Dendritic cell treated with granulocyte-macrophage colony-stimulating factor and Interleukin-4, amounts not matched to agents 40 ng/mL and 50 ng/mL, for 4 days (primary cell): ENCODE results near the gene RASGRP3.

Source experiments
- H3K27ac Mint-ChIP-seq: one replicate; pipeline ENCODE4 v1.8.0; 2022; ENCODE audit warnings: mild to moderate bottlenecking, mixed read lengths
- H3K27me3 Mint-ChIP-seq: one replicate; pipeline ENCODE4 v1.8.0; 2022; ENCODE audit warnings: mild to moderate bottlenecking, mixed read lengths
- H3K36me3 Mint-ChIP-seq: one replicate; pipeline ENCODE4 v1.8.0; 2022; ENCODE audit warnings: low read depth, mixed read lengths
- H3K4me1 Mint-ChIP-seq: one replicate; pipeline ENCODE4 v1.8.0; 2022; ENCODE audit warnings: low read depth, mixed read lengths
- H3K4me3 Mint-ChIP-seq: one replicate; pipeline ENCODE4 v1.8.0; 2022; ENCODE audit warnings: mild to moderate bottlenecking, moderate library complexity, mixed read lengths
- H3K9me3 Mint-ChIP-seq: one replicate; pipeline ENCODE4 v1.8.0; 2022; ENCODE audit warnings: mixed read lengths
- intact Hi-C: fragments of 100-400 bp; cut with micrococcal nuclease; formaldehyde crosslinking; loops from one replicate; pipeline ENCODE4 v1.15.0; 2022

The RASGRP3 gene

GRCh38 chr2:33475224-33476130 lies 972 bp upstream of the RASGRP3 start:
- H3K36me3 Mint-ChIP-seq: peaks cover 14% of the 10 kb centered on the region
- H3K9me3 Mint-ChIP-seq: no peaks in the 10 kb centered on the region
- no peaks in the 10 kb centered on the region for H3K27me3 Mint-ChIP-seq
- intact Hi-C loops: loop anchor here (1.0 to 2.0 kb wide), 3 partner anchors 21 to 108 kb away; no protein-coding TSS in a partner anchor
- peak overlapping the region; percentile 95 for H3K27ac Mint-ChIP-seq
- peak overlapping the region; percentile 80 for H3K4me3 Mint-ChIP-seq
- peaks cover 29% of the 10 kb centered on the region for H3K4me1 Mint-ChIP-seq

- no peaks in the 10 kb centered on the region for H3K27me3 Mint-ChIP-seq
- peaks cover 24% of the 10 kb centered on the region for H3K36me3 Mint-ChIP-seq
- intact Hi-C loops: loop anchor here (2.0 kb wide), 1 partner anchor 20 kb away; no protein-coding TSS in a partner anchor
- peaks cover 37% of the 10 kb centered on the region for H3K4me1 Mint-ChIP-seq
- no peaks in the 10 kb centered on the region for H3K9me3 Mint-ChIP-seq
- H3K4me3 Mint-ChIP-seq: peak overlapping the region; percentile 80
- H3K27ac Mint-ChIP-seq: peak overlapping the region; percentile 95
Measured at GRCh38 chr2:33476793-33477190, 343 bp downstream of the RASGRP3 start.

DNA sequence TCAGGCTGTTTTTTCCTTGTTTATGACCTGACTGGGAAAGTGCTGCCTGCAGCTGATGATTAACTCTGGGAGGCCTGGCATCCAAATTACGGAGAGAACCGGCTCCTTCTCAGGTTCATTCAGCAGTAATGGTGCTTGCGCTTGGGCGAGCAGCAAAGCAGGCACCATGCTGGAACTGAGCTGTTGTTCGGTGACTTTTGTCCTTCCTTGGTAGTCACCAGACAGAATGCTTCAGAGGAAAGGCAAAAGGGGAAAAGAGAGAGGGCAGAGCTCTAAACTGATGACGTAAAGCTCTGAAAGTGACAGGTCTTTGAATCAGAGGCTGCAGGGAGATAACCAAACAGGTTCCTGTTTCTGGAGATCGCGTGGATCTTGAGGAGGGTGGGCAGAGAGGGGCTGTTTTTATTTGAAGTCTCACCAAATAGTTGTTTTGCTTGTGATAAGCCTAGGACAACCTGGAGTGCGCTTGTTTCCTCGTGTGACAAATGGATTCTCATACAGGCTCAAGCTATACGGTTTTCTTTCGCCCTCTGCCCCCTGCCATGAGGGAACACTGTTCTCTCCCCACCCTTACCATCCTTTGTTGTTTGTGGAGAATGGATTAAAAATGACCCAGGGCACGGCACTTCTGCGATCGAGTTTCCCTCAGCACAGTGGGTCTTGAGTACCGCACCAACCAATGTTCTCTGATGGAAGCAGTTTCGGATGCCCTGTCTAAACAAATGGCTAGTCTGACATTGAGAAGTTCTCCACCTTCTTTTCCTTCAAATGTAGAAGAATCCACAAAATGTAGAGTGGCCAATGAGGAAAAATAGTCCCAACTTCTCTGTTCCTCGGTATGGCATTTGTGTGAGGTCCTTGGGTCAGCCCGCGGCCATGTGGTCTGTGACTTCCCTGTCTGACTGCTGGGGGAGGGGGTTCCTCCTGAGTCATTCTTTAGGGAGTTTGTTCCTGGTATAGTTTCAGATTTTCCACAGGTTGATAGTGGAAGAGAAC lies 1.3 kb downstream of the RASGRP3 start:
- intact Hi-C loops: loop anchor here (2.0 kb wide), 2 partner anchors 19 to 77 kb away; no protein-coding TSS in a partner anchor
- Mint-ChIP-seq H3K27me3 (no peaks in the 10 kb centered on the region), H3K4me1 (peaks cover 37% of the 10 kb centered on the region)

DNA sequence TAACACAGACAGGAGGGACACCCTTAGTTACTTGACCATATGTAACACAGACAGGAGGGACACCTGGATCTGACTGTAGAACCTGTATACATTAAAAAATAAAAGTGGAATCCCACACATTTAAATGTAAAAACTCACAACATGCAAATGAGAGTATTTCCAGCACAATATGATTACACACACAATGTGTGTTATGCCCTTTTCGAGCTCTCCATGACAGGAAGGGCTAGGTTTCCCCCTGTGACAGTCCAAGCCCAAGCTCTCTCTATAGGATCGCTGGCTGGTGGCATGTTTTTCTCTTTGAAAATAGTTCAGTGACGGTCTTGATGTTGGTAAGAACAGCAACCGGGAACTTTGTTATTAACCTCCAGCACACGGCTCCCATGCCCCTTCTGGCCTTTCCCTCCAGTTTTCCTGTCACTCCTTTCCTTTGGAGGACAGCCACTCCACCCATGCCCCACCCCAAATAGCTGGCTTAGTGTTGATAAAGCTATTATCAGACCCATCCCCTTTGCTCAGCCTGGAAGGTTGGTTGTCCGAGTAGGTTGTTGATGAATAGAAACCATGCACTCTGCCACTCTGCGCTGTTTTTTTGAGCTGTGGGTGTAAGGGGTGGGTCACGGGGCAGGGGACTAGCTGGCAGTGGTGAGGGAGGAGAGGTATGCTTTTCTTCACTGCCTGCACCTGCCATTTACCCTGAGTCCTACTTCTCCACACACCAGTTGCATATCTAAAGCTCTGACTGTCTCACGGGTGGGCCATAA lies 2.7 kb downstream of the RASGRP3 start:
- intact Hi-C loops: loop anchor here (2.0 kb wide), 1 partner anchor 76 kb away; no protein-coding TSS in a partner anchor
- H3K4me1 Mint-ChIP-seq: peaks cover 37% of the 10 kb centered on the region
- peak overlapping the region; percentile 30 for H3K4me3 Mint-ChIP-seq
- H3K9me3 Mint-ChIP-seq: no peaks in the 10 kb centered on the region
- peaks cover 31% of the 10 kb centered on the region for H3K36me3 Mint-ChIP-seq
- no peaks in the 10 kb centered on the region for H3K27me3 Mint-ChIP-seq
- H3K27ac Mint-ChIP-seq: peak overlapping the region; percentile 95

More for the DNA sequence above, 1.3 kb downstream of the RASGRP3 start:
- Mint-ChIP-seq H3K27ac (peak overlapping the region; percentile 95), H3K36me3 (peaks cover 31% of the 10 kb centered on the region), H3K4me3 (peak overlapping the region; percentile 80), H3K9me3 (no peaks in the 10 kb centered on the region)

GRCh38 chr2:33482518-33482917 lies 6.1 kb downstream of the RASGRP3 start:
- Mint-ChIP-seq H3K27me3 (no peaks in the 10 kb centered on the region), H3K36me3 (peaks cover 29% of the 10 kb centered on the region), H3K4me3 (no peak overlapping the region), H3K4me1 (peaks cover 46% of the 10 kb centered on the region), H3K27ac (no peak overlapping the region), H3K9me3 (peaks cover 6% of the 10 kb centered on the region)
- intact Hi-C loops: no loop called here

GRCh38 chr2:33484042-33484621 lies 7.7 kb downstream of the RASGRP3 start:
- Mint-ChIP-seq H3K4me1 (peaks cover 39% of the 10 kb centered on the region), H3K36me3 (peaks cover 28% of the 10 kb centered on the region), H3K27me3 (no peaks in the 10 kb centered on the region), H3K27ac (peak overlapping the region; percentile 91), H3K4me3 (peak overlapping the region; percentile 60), H3K9me3 (peaks cover 6% of the 10 kb centered on the region)
- intact Hi-C loops: no loop called here

DNA sequence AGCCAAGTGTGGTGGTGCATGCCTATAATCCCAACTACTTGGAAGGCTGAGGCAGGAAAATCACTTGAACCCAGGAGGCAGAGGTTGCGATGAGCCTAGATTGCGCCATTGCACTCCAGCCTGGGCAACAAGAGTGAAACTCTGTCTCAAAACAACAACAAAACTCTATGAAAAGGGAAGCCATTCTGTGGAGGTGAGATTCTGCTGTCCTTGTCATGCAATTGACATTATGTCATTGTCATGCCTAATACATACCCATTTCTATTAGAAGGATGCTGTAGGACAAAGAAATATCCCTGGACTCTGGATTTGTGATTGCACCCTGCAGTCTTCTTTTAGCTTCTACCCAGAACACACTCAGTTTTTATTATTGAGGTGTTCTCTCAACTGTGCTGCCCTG lies 8.6 kb downstream of the RASGRP3 start:
- Mint-ChIP-seq H3K4me3 (peak overlapping the region; percentile 60), H3K27me3 (no peaks in the 10 kb centered on the region), H3K9me3 (peaks cover 6% of the 10 kb centered on the region), H3K27ac (peak overlapping the region; percentile 91), H3K36me3 (peaks cover 28% of the 10 kb centered on the region), H3K4me1 (peaks cover 39% of the 10 kb centered on the region)
- intact Hi-C loops: no loop called here

- H3K27ac Mint-ChIP-seq: no peak overlapping the region
- H3K4me3 Mint-ChIP-seq: no peak overlapping the region
- no peaks in the 10 kb centered on the region for H3K27me3 Mint-ChIP-seq
- peaks cover 34% of the 10 kb centered on the region for H3K4me1 Mint-ChIP-seq
- H3K9me3 Mint-ChIP-seq: peaks cover 6% of the 10 kb centered on the region
- intact Hi-C loops: no loop called here
- H3K36me3 Mint-ChIP-seq: peaks cover 21% of the 10 kb centered on the region
Measured at GRCh38 chr2:33486544-33486943, 10.1 kb downstream of the RASGRP3 start.

GRCh38 chr2:33488178-33488690 lies 11.8 kb downstream of the RASGRP3 start:
- Mint-ChIP-seq H3K9me3 (peaks cover 6% of the 10 kb centered on the region), H3K27me3 (no peaks in the 10 kb centered on the region), H3K4me1 (peaks cover 42% of the 10 kb centered on the region), H3K36me3 (peaks cover 18% of the 10 kb centered on the region), H3K4me3 (no peak overlapping the region), H3K27ac (no peak overlapping the region)
- intact Hi-C loops: no loop called here

DNA sequence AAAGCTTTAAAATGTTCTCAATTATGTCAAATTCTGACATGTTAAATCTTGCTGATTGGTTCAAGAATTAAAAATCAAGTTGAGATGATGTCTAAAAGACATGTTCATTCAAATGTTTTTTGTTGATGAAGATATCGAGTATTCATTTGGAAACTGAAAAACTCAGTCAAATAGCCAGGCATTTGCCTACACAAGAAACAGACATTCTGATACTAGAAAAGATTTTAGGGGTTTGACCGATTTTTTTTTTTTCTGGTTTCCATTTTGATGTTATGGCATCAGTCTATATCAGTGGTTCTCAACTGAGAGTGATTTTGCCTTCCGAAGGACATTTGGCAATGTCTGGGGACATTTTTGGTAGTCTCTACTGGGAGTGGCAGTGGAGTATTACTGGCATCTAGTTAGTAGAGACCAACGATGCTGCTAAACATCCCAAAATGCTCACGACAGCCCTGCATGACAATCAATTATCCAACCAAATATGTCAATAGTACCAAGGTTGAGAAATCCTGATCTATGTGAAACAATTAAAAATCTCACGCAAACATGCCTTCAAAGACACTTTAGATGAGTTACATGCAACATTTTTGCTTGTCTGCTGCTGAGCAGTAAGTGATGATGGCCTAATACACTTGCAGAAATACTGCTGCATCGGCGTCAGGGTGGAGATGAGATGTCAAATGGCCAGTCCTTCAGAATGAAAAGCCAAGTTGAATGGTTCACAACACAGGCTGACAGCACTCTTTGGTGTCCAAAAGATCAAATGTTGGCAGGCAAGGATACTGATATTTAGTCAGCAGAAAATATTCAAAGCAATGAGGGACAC lies 12.5 kb downstream of the RASGRP3 start:
- no peak overlapping the region for H3K27ac Mint-ChIP-seq
- peaks cover 18% of the 10 kb centered on the region for H3K36me3 Mint-ChIP-seq
- H3K4me1 Mint-ChIP-seq: peaks cover 45% of the 10 kb centered on the region
- no peaks in the 10 kb centered on the region for H3K27me3 Mint-ChIP-seq
- H3K9me3 Mint-ChIP-seq: peaks cover 6% of the 10 kb centered on the region
- intact Hi-C loops: no loop called here
- no peak overlapping the region for H3K4me3 Mint-ChIP-seq

GRCh38 chr2:33489835-33490431 lies 13.5 kb downstream of the RASGRP3 start:
- Mint-ChIP-seq H3K27me3 (no peaks in the 10 kb centered on the region), H3K27ac (peak overlapping the region; percentile 8), H3K9me3 (peaks cover 6% of the 10 kb centered on the region), H3K4me1 (peaks cover 44% of the 10 kb centered on the region), H3K36me3 (peaks cover 18% of the 10 kb centered on the region), H3K4me3 (no peak overlapping the region)
- intact Hi-C loops: no loop called here
